GM12874 (cell line): ENCODE data around the gene CNN3.

Source experiments
- TF ChIP-seq, protein P1 (sequence below): IDR thresholded peaks from 2 replicates; pipeline ENCODE4 v1.5.1; 2011; ENCODE audit warnings: low read depth, mild to moderate bottlenecking, control low read depth, low read length, moderate library complexity; ENCODE audit not compliant: insufficient read depth

Gene CNN3

DNA sequence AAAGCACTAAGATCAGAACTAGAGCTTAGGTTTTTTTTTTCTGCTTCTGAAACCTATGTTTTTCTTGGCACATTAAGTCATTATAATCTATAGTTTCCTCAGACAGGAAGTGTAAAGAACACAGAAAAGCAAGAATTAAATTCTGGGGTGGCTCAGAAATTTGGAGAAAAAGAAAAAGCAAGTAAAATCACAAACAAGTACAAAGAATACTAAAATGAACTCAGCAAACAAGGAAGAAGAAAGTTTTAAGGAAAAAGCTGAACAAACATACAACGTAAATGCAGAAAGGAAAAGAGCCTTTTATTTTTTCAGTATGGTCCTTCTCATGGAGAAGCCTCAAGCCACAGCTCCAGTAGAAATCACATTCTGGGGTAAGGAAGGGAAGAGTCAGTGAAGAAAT lies 8.6 kb upstream of the CNN3 start:
- TF ChIP-seq, protein P1, sequence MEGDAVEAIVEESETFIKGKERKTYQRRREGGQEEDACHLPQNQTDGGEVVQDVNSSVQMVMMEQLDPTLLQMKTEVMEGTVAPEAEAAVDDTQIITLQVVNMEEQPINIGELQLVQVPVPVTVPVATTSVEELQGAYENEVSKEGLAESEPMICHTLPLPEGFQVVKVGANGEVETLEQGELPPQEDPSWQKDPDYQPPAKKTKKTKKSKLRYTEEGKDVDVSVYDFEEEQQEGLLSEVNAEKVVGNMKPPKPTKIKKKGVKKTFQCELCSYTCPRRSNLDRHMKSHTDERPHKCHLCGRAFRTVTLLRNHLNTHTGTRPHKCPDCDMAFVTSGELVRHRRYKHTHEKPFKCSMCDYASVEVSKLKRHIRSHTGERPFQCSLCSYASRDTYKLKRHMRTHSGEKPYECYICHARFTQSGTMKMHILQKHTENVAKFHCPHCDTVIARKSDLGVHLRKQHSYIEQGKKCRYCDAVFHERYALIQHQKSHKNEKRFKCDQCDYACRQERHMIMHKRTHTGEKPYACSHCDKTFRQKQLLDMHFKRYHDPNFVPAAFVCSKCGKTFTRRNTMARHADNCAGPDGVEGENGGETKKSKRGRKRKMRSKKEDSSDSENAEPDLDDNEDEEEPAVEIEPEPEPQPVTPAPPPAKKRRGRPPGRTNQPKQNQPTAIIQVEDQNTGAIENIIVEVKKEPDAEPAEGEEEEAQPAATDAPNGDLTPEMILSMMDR, result no peak

DNA sequence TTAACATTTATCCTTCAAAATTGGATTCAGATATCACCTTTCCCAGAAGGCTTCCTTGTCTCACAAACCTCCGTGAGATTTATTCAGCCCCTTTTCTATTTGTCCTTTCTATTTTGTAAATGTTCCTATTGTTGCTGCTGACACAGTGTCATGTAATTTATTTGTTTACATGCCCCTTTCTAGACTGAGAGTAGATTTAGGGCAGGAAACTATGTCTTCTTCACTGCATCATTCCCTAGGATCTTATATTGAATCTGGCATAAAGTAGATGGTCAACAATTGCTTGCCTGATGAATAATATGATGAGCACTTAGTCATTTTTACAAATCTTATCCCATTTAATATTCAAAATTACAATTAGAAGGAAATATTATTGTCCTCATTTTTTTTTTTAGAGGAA lies 8.1 kb upstream of the CNN3 start:
- TF ChIP-seq, protein P1, result no peak

DNA sequence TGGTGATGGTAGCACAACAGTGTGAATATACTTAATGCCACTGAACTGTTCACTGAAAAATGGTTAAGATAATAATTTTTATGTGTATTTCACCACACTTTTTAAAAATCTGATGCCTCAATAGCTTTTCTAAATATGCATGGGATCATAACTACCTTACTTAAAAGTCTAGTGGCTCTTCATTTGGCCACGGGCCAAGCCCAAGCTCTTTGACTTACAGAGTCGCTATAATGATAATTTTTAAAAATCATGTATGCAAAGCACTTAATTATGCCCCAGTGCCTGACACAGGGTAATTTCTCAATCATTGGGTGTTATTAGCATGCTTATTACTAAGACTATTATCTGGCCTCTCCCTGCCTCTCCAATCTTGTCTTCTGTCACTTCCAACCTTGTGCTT lies 7.6 kb upstream of the CNN3 start:
- TF ChIP-seq, protein P1, result no peak

DNA sequence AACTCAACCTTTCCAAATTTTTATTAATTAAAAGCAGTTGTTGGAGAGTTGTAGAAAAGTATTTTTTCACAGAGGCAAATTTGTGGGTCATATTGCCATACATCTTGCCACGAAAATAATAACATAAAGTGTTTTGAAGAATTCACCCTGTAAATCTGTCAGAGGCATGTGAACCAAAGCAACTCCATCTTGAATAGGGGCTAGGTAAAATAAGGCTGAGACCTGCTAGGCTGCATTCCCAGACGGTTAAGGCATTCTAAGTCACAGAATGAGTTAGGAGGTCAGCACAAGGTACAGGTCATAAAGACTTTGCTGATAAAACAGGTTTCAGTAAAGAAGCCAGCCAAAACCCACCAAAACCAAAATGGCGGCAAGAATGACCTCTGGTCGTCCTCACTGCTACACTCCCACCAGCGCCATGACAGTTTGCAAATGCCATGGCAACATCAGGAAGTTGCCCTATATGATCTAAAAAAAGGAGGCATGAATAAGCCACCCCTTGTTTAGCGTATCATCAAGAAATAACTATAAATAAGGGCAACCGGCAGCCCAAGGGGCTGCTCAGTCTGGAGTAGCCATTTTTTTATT lies 4.4 kb upstream of the CNN3 start:
- TF ChIP-seq, protein P1, result no peak

DNA sequence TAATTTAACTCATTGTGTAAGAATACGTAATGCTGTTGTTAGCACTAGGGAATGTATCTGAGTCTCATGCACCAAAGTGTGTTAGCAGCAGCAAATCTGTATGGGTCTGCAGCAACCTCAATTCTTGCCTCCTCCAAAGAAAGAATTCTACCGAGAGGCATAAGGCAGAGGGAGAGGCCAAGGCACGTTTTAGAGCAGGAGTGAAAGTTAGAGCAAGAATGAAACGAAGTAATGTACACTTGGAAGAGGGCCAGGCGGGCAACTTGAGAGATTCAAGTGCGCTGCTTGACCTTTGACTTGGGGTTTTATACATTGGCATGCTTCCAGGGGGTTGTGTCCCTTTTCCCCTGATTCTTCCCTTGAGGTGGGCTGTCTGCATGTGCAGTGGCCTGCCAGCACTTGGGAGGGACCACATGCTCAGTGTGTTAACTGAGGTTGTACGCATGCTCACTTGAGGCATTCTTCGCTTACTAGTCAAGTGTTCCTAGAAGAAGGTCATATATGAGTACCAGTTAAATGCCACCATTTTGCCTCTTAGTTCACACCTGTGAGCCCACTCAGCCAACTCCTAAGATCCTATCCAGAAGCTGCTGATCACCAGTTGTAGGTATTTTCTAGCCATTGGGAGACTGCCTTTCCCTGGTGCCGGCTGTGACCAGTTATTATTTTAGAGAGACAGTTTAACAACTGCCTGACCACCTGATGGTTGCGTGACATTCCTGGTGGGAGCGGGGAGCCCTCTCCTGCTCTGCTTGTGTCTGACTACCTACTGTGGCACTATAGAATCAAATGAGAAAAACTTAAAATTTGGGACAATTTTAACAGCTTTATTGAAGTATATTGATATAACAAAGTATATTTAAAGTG lies 2.7 kb upstream of the CNN3 start:
- TF ChIP-seq, protein P1, result no peak

DNA sequence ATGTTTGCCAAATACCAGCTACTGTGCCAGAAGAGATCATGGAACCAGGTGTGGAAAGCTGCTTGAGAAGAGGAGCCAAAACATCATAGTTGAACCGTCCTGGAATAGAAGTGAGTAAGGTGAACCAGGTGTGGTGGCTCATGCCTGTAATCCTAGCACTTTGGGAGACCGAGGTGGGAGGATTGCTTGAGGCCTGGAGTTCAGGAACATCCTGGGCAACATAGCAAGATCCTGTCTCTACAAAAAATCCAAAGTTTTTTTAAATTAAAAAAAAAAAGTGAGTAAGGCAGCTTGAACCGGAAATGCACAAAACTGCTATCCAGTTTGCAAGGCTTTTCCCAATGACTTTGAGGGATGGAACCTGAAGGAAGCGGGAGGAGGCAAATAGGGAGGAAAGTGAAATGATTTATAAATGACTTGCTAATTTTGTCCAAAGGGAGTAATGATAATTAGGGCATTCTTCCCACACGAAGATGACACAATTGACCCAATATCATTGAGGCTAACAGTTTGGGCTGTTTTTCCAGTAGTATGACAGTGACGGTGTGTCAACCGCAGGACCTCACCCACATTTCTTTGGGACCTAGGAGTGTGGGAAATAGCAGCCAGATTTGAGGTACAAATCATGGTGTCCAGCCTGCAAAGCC lies 1.5 kb upstream of the CNN3 start:
- TF ChIP-seq, protein P1, result no peak

DNA sequence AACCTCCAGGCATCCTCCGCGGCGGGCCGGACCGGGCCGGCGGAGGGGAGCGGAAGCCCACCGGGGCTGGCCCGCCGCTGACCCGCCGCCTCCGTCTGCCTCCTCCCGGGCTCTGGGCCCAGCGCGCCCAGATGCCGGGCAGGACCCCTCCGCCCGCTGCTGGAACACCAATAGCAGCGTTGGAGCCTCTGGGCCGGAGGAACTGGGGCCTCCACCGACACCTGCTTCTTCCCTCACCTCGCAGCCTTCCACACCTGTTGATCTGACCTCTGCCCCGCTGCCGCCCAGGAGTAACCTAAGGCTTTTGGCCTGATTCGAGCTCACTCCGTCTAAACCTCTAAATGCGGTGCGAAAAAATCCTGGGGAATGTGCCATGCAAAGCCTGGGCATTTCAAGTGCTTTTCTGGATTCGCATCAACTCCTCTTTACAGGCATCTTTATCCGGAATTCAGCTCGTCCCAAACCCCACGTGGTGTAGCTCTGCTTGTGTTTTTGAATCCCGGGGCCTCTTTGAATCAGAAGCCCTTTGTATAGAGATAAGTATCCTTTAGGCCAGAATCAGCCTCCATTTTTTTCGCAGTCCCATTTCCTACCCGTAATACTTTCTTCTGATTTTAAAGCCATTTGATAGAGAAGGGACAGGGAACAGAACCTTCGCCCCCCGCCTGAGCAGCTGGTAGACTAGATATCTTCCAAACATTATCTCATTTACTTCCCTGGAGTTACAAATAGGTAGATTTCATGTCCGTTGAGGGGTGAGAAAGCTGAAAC lies 680 bp upstream of the CNN3 start:
- TF ChIP-seq, protein P1, result no peak
